ENCODE results near the gene PDE6B.
A peak's percentile ranks its signal among the peaks of the same experiment; 100 is the strongest.

Gene PDE6B

GRCh38 chr4:706834-707598 is 81.6 kb downstream of the PDE6B start:
- Histone ChIP-seq H3K27ac (peak overlapping the region; percentile 86 to 93), H3K27me3 (no peaks in the 10 kb centered on the region), H3K9me3 (no peaks in the 10 kb centered on the region), H3K4me3 (peak overlapping the region; percentile 92 to 99), H3K36me3 (no peaks in the 10 kb centered on the region), H3K4me1 (peaks cover 0 to 35% (median 26%) of the 10 kb centered on the region in 4 donors)
- no peak for TF ChIP-seq CTCF (IDR thresholded peaks at IDR 0.05)
- intact Hi-C loops (cut with DNase I; ENCODE audit: low total_unique reads), result loop anchor here (10.0 kb wide), 1 partner anchor 78 kb away; no protein-coding TSS in a partner anchor
- no peak for DNase-seq

DNA sequence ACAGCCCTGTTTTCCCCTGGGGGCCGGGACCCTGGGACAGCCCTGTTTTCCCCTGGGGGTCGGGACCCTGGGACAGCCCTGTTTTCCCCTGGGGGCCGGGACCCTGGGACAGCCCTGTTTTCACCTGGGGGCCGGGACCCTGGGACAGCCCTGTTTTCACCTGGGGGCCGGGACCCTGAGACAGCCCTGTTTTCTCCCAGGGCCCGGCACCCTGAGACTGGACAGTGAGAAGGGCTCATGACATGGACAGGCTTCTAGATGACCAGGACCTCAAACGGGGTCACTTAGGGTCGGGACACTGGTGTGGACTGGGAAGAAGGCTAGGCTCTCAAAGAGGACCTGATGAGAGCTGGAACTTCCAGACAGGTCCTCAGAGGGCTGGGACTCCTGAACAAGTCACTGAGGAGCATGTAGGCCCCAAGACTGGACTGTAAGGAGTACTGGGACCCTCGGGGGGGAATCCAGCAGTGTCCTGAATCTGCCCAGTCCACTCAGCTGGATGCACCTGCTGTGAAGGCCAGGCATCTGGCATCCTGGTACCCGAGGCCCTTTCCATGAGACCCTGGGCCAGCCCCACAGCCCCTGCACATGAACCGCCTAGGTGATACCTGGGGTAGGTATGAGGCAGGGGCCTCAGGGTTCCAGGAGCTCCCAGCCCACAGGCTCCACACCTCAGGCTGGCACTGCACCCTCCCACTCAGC is 82.7 kb downstream of the PDE6B start:
- Histone ChIP-seq H3K27ac (peak overlapping the region in 1 of 2 donors; percentile 93), H3K27me3 (no peaks in the 10 kb centered on the region), H3K4me1 (peaks cover 0 to 35% (median 26%) of the 10 kb centered on the region in 4 donors), H3K4me3 (no peak overlapping the region), H3K9me3 (no peaks in the 10 kb centered on the region), H3K36me3 (no peaks in the 10 kb centered on the region)
- TF ChIP-seq CTCF (IDR thresholded peaks at IDR 0.05), result no peak
- intact Hi-C loops (cut with DNase I; ENCODE audit: low total_unique reads), result loop anchor here (10.0 kb wide), 1 partner anchor 77 kb away; no protein-coding TSS in a partner anchor
- DNase-seq, result no peak

- Histone ChIP-seq H3K4me3 (no peak overlapping the region), H3K27ac (no peak overlapping the region), H3K36me3 (no peaks in the 10 kb centered on the region), H3K4me1 (peaks cover 0 to 35% (median 26%) of the 10 kb centered on the region in 4 donors), H3K27me3 (no peaks in the 10 kb centered on the region), H3K9me3 (no peaks in the 10 kb centered on the region)
- DNase-seq, result no peak
- no peak for TF ChIP-seq CTCF (IDR thresholded peaks at IDR 0.05)
- intact Hi-C loops (cut with DNase I; ENCODE audit: low total_unique reads), result loop anchor here (10.0 kb wide), 1 partner anchor 76 kb away; no protein-coding TSS in a partner anchor
Observed at GRCh38 chr4:708631-708933, 83.2 kb downstream of the PDE6B start.

DNA sequence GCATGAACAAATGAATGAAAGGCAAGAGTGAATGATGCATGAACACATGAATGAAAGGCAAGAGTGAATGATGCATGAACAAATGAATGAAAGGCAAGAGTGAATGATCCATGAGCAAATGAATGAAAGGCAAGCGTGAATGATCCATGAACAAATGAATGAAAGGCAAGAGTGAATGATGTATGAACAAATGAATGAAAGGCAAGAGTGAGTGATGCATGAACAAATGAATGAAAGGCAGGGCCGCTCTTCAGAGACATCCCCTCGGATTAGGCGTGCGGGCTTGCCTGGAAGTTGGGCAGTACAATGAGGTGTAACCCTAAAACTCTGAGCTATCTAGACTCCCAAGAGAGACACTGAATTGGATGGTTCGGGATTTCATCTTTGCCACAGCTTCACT is 84.0 kb downstream of the PDE6B start:
- Histone ChIP-seq H3K4me1 (peaks cover 0 to 35% (median 26%) of the 10 kb centered on the region in 4 donors), H3K36me3 (peaks cover 0 to 6% (median 0%) of the 10 kb centered on the region in 3 donors), H3K9me3 (no peaks in the 10 kb centered on the region), H3K27me3 (no peaks in the 10 kb centered on the region), H3K4me3 (no peak overlapping the region), H3K27ac (no peak overlapping the region)
- no peak for TF ChIP-seq CTCF (IDR thresholded peaks at IDR 0.05)
- intact Hi-C loops (cut with DNase I; ENCODE audit: low total_unique reads), result loop anchor here (10.0 kb wide), 1 partner anchor 75 kb away; no protein-coding TSS in a partner anchor
- no peak for DNase-seq

DNA sequence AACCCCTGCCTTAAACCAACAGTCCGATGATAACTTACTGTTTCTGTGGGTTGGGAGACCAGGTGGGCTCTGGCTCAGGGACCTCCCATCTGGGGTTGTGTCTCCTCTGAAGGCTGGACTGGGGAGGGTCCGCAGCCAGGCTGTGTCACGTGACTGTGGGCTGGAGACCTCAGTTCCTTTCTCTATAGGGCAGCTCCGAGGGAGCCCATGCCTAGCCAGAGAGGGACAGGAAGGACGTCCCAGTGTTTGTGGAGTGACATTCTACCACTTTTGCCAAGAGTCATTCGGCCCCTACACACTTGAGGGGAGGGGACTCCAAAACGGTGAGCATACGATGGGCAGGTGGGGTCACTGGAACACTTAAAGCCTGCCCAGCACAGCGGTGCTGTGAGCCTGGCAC is 84.7 kb downstream of the PDE6B start:
- no peak overlapping the region for H3K4me3 ChIP-seq
- H3K27me3 ChIP-seq, result no peaks in the 10 kb centered on the region
- no peak for TF ChIP-seq CTCF (IDR thresholded peaks at IDR 0.05)
- DNase-seq, result no peak
- intact Hi-C loops (cut with DNase I; ENCODE audit: low total_unique reads), result no loop called here
- peaks cover 0 to 8% (median 0%) of the 10 kb centered on the region in 3 donors for H3K36me3 ChIP-seq
- H3K4me1 ChIP-seq, result peaks cover 0 to 31% (median 25%) of the 10 kb centered on the region in 4 donors
- H3K9me3 ChIP-seq, result no peaks in the 10 kb centered on the region
- no peak overlapping the region for H3K27ac ChIP-seq

Data from tibial artery (tissue), 4 donors.